HG02943 (cell line): ENCODE results near the gene CNTD1.

Experiments
- ATAC-seq: cut with Tn5 transposase; IDR thresholded peaks from one replicate; pipeline ENCODE4 v1.9.1; 2021; ENCODE audit warnings: mild to moderate bottlenecking, low read depth, moderate library complexity; ENCODE audit not compliant: unreplicated experiment

CNTD1 gene

DNA sequence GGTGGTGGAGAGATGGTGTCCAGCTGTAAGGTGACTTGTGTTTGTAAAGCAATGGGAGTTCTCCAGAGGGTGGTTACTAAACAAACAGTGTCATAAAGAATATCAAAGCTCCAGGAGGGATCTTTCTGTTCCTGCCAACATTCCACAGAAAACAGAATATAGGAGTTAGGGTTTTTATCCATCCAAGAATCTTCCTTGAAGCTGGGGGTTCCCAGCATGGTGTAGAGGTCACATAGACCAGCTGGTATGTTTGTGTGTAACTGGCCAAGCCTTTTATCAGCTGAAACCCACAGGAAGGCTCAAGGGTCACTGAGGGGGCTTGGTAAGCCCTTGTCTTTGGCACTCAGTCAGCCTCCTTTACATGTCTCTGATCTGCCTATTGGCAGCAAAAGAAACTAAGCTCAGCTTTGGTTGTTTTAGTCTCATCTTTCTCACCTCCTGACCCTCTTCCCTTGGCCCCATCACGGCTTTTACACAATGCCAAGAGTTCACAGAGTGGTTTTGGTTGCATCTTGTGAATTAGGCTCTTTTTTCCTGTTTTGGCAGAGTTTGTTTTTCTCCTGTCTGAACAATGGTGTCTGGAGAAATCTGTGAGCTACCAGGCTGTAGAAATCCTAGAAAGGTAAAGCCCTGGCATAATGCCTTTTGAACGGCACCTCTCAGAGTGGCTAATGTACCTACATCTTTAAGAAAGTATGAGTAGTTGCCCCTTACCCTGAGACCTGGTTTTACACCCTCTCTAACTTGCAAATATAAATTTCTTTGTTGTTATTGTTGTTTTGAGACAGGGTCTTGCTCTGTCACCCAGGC lies 4.6 kb downstream of the CNTD1 start:
- no peak for ATAC-seq

- ATAC-seq, result no peak
Observed at GRCh38 chr17:42804918-42805367, 6.3 kb downstream of the CNTD1 start.

DNA sequence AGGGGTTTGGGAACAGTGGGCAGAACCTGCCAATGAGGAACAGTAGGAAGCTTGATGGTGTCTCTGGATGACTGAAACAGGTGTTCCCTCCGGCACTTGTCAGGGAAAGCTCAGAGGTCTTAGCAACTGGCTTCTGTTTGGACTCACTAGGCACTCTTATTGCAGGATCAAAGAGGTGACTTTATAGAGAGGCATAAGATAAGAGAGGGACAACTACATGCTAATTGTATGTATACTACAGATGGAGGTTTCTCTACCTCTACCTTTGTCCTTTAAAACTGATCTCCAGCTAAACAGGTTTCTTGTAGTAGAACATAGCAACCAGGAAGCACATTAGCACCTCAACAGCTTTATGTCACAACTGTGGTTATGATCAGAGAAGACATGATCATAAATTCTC lies 7.6 kb downstream of the CNTD1 start:
- ATAC-seq, result no peak

- ATAC-seq, result no peak
Observed at GRCh38 chr17:42809250-42809649, 10.6 kb downstream of the CNTD1 start.

DNA sequence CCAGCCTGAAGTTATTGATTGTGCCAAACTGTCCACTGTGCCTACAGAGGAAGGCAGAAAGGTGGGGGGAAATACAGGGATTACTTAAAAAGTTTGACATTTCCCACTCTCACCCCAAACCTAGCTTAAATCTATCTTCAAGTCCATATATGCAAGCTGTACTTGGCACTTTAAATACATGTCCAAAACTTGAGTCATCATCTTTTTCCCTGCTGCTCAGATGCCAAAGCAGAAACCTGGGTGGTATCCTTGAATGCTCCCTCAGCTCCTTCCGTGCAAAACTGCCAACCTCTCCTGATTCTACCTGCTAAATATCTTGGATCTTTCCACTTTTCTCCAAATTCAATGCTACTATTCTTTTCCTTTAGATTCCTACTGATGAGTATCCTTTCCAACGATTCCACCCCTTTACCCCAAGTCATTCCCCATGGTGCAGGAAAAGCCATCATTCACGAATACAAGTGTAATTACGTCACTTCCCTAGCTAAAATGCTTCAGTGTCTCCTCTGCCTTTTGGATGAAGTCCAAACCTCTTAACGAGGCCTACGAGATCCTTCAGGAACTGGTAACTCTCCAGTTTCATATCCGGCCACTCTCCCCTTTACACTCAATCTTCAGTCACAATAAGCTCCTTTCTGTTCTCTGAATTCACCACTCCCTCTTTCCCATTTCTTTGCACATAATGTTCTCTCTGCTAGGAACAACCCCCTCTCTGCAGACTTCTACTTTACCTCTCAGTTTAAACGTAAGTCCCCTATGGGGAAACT lies 16.2 kb downstream of the CNTD1 start:
- ATAC-seq, result no peak

DNA sequence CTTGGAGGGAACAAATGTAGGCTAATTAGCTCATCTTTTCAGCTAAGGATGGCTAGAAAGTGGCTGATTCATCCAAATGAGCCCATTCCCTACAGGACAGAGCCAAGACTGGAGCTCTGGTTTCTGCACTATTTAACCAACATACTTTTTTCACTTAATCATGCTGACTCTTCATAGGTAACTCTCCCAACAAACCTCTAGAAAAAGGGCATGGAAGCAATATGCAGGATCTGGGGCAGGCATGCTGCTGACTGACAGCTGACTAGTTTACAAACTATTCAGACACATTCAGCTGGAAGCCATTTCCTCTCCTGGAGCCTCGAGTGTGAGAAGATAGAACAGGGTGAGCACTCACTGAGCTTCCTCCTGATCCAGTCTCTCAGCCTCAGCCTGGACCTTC lies 19.2 kb downstream of the CNTD1 start:
- no peak for ATAC-seq

DNA sequence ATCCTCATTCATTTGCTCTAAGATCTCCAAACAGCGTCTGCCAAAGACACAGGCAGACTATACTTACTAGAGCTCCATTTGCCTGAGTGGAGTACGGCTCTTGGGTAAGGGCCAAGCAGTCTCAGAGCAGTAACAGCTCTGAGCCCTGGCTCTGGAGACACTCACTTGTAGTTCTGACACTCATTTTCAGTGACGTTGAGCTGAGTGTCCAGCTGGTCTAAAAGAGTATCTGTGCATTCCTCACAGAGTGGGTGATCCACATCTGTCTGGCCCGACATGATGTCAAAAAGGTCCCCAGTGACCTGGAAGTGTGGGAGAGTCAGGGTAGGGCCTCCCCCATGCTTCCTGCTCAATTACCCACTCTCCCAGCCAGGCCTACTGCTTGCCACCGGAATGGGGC lies 19.7 kb downstream of the CNTD1 start:
- no peak for ATAC-seq

- no peak for ATAC-seq
Observed at GRCh38 chr17:42819939-42820535, 21.4 kb downstream of the CNTD1 start.

DNA sequence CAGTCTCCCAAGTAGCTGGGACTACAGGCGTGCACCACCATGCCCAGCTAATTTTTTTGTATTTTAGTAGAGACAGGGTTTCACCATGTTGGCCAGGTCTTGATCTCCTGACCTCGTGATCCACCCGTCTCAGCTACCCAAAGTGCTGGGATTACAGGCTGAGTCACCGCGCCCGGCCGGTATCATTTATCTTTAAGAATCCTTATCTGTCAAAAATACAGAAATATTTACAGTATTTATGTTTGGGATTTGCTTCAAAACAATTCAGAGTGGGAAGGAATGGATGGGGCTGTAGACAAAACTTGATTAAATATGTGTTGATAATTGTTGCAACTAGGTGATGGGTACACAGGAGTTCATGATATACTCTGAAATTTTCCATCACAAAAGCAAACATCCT lies 22.5 kb downstream of the CNTD1 start:
- ATAC-seq, result no peak

GRCh38 chr17:42827472-42827871 lies 28.8 kb downstream of the CNTD1 start:
- no peak for ATAC-seq

DNA sequence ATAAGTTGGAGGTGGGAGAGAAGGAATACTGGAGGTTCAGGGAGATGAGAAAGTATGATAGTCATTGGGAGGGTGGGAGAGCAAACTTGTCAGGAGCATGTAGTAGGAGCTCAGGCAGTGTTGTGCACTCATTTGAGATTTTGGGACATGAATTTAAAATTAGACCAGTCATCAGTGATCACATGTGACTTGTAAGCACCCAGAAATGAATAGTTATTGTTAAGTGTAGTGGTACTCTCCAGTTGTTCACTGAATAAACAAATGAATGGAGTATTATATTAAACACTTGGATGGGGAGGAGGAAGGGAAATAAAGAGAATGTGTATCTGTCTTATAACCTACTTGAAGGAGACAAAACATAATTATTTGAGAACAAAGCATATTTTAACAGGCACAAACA lies 32.3 kb downstream of the CNTD1 start:
- ATAC-seq, result no peak

GRCh38 chr17:42832213-42832933 lies 33.7 kb downstream of the CNTD1 start:
- ATAC-seq, result no peak

DNA sequence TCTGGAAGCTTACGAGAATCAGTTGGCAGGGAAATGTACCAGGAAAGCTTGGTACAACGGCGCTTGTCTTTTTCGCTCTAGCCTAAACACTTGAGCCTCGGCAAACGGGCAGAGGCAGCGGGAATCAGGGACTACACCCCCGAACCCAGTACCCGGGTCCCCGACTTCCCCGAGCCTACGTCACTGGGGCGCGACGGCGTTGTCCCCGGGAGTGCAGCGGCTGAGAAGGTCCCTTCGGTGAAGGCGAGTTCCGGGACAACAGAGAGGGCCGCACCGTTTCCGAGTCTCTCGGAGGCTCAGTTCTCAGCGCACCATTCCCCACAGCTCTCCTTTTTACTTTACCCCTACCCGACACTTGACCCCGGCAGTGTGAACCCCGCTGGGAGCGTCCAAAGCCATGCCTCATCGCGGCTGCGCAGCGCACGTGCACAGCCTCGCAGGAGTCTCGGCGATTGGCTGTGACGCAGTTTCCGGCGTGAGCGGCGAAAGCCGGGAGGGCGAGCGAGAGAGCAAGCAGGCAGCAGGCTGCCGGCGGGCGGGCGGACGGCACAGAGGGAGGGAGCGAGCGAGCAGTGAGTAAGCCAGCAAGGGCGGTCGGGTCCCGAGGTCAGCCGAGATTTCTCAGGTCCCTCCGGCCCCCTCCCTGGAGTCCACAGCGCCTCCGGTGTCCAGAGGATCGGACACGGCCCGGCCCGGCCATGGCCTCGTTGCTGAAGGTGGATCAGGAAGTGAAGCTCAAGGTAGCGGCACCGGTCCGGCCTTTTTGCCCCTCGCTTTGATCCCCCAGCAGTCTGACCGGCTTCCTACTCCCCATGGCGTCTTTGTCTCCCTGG lies 34.5 kb downstream of the CNTD1 start, which contains the start of gene PSME3:
Gene PSME3 (plus strand): TSS at position 464 of the 833 bp plus-strand sequence. CDS start 235 bp downstream, at position 699.
- peak; percentile 71 for ATAC-seq

DNA sequence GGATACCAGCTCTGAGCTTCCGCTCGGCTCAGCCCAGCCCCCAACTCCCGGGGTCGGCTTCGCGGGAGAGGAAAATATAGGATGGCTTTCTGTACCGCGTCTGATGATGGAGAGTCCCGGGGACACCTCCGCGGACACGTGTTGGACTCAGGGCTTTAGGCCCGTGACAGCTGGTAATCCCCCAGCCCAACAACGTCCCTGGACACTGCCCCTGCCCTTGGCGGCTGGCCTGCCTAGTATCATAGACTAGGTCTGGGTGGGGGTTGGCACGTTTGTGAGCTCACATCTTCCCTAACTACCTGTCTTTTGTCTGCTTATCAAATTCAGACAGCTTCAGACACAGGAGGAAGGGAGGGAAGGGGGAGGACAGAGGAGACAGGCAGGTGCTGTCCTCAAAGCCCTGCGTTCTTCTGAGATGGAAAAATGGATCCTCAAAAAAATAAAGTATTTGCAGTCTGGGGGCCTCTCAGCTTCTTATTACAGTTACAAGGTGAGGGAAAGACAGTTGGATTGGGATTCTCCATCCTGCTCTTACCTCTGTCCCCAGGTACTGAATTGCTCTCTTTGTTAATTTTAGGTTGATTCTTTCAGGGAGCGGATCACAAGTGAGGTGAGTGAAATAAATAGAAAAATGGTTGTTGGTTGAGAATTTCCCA lies 35.2 kb downstream of the CNTD1 start:
- ATAC-seq, result peak; percentile 19

- ATAC-seq, result no peak
Observed at GRCh38 chr17:42835732-42836131, 37.1 kb downstream of the CNTD1 start.

- no peak for ATAC-seq
Observed at GRCh38 chr17:42841975-42842685, 43.5 kb downstream of the CNTD1 start.

DNA sequence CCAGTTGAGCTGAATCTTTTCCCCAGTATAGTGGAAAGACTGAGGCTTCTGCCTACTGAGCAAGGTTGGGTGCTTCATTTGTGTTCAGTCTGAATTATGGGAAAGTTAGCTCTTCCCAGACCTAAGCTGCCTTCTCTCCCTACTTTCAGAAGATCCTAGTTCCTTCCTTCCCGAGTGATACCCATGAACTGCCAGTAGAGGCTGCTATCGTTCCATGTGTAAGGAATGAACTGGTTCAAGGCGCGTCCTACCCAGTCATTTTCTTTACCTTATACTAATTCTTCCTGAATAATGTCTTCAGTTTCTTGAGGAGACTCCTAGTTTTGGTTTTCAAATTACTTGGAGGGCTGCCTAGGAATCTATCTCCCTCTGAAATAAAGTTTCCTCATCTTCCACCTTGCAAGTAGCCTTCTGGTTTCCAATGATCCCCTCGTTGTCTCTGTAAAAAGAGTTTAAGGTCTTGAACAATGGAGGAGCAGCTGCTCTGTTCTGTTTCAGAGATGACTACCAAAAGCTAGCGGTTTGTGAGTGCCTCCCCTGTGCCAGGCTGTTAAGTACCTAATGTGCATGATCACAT lies 44.8 kb downstream of the CNTD1 start:
- ATAC-seq, result no peak

- ATAC-seq, result no peak
Observed at GRCh38 chr17:42844271-42844670, 45.6 kb downstream of the CNTD1 start, which contains the start of gene AOC2. Gene AOC2 (plus strand): TSS chr17:42844580. CDS start chr17:42844627, 47 bp downstream.
